Measurements from ENCODE around the gene CLEC10A.

GRCh38 chr17:7068268-7068667 is 11.8 kb downstream of the CLEC10A start:
- TF ChIP-seq POLR2A (IDR thresholded peaks at IDR 0.05), result no peak
- TF ChIP-seq, protein P1, sequence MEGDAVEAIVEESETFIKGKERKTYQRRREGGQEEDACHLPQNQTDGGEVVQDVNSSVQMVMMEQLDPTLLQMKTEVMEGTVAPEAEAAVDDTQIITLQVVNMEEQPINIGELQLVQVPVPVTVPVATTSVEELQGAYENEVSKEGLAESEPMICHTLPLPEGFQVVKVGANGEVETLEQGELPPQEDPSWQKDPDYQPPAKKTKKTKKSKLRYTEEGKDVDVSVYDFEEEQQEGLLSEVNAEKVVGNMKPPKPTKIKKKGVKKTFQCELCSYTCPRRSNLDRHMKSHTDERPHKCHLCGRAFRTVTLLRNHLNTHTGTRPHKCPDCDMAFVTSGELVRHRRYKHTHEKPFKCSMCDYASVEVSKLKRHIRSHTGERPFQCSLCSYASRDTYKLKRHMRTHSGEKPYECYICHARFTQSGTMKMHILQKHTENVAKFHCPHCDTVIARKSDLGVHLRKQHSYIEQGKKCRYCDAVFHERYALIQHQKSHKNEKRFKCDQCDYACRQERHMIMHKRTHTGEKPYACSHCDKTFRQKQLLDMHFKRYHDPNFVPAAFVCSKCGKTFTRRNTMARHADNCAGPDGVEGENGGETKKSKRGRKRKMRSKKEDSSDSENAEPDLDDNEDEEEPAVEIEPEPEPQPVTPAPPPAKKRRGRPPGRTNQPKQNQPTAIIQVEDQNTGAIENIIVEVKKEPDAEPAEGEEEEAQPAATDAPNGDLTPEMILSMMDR (IDR thresholded peaks at IDR 0.05), result no peak
